ENCODE measurements around the gene AKT2.

DNA sequence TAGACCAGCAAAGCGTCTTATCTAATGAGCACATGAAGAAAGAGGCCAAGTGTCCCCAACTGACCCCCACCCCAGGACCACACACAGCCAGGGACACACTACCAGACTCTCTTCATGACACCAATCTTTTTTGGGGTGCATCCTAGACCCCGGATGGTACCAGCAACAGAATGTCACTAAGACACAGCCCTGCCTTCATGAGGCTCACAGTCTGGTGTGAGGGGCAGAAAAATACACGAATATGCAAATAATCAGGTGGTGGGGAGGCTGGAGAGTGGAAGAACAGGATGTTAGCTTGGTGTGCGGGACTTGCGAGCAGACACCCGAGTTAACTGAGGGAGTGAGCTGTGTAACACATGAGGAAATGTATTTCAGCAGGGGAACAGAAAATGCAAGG lies 17.5 kb downstream of the AKT2 start:
- TF ChIP-seq, protein P1, sequence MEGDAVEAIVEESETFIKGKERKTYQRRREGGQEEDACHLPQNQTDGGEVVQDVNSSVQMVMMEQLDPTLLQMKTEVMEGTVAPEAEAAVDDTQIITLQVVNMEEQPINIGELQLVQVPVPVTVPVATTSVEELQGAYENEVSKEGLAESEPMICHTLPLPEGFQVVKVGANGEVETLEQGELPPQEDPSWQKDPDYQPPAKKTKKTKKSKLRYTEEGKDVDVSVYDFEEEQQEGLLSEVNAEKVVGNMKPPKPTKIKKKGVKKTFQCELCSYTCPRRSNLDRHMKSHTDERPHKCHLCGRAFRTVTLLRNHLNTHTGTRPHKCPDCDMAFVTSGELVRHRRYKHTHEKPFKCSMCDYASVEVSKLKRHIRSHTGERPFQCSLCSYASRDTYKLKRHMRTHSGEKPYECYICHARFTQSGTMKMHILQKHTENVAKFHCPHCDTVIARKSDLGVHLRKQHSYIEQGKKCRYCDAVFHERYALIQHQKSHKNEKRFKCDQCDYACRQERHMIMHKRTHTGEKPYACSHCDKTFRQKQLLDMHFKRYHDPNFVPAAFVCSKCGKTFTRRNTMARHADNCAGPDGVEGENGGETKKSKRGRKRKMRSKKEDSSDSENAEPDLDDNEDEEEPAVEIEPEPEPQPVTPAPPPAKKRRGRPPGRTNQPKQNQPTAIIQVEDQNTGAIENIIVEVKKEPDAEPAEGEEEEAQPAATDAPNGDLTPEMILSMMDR (conservative IDR thresholded peaks at IDR 0.05; ENCODE audit: low read length), result no peak
- no peak for TF ChIP-seq EZH2phosphoT487 (IDR thresholded peaks at IDR 0.05; ENCODE audit: borderline replicate concordance)

Measured in Loucy (cell line).